Measurements from ENCODE around the gene TIMP1.
"Not testable (repeated sequence)": the region's sequence is repeated elsewhere in the genome, so short reads cannot be mapped to it uniquely, and the experiment has no call there.

The TIMP1 gene

DNA sequence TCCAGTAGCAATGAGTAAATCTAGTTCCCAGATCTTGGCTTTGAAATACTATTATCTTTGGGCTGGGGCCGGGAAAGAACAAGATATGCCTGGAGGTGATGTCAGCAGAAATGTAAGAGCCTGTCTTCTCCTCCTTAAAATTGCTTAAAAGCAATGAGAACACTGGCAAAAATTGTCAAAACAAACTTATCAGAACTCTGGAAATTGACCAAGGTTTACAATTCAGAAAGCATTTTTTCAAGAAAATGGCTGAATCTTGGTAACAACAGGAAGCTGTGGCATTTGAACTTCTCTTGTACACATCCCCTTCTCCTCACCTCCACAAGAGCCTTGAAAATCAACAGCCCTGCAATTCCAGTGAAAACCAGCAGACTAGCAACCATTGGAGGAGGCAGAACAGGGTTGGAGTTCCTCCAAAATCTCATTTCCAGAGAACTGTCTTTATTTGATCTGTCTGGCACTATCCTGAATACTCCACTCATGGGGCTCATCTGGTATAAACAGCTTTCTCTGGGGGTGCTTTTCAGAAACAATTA lies 13.5 kb downstream of the TIMP1 start:
- no peak for TF ChIP-seq CTCF (IDR thresholded peaks at IDR 0.05; ENCODE audit: poor library complexity, severe bottlenecking)
- H3K4me1 ChIP-seq (ENCODE audit: insufficient read depth, poor library complexity, severe bottlenecking), result no peaks in the 10 kb centered on the region
- H3K36me3 ChIP-seq (ENCODE audit: low read depth), result no peaks in the 10 kb centered on the region
- no peak overlapping the region for H3K4me3 ChIP-seq (ENCODE audit: severe bottlenecking)
- H3K27me3 ChIP-seq (ENCODE audit: insufficient read depth, poor library complexity, severe bottlenecking), result no peaks in the 10 kb centered on the region
- H3K27ac ChIP-seq (ENCODE audit: poor library complexity, severe bottlenecking), result no peak overlapping the region
- no peaks in the 10 kb centered on the region for H3K9me3 ChIP-seq (ENCODE audit: severe bottlenecking)
- ATAC-seq (ENCODE audit: low read depth), result no peak
- DNase-seq (ENCODE audit: low spot score), result no peak

GRCh38 chrX:47596256-47596655 lies 14.0 kb downstream of the TIMP1 start:
- Histone ChIP-seq H3K27me3 (ENCODE audit: insufficient read depth, poor library complexity, severe bottlenecking) (no peaks in the 10 kb centered on the region), H3K4me1 (ENCODE audit: insufficient read depth, poor library complexity, severe bottlenecking) (no peaks in the 10 kb centered on the region), H3K9me3 (ENCODE audit: severe bottlenecking) (no peaks in the 10 kb centered on the region), H3K27ac (ENCODE audit: poor library complexity, severe bottlenecking) (no peak overlapping the region), H3K36me3 (ENCODE audit: low read depth) (no peaks in the 10 kb centered on the region), H3K4me3 (ENCODE audit: severe bottlenecking) (no peak overlapping the region)
- no peak for DNase-seq (ENCODE audit: low spot score)
- ATAC-seq (ENCODE audit: low read depth), result no peak
- TF ChIP-seq CTCF (IDR thresholded peaks at IDR 0.05; ENCODE audit: poor library complexity, severe bottlenecking), result no peak

DNA sequence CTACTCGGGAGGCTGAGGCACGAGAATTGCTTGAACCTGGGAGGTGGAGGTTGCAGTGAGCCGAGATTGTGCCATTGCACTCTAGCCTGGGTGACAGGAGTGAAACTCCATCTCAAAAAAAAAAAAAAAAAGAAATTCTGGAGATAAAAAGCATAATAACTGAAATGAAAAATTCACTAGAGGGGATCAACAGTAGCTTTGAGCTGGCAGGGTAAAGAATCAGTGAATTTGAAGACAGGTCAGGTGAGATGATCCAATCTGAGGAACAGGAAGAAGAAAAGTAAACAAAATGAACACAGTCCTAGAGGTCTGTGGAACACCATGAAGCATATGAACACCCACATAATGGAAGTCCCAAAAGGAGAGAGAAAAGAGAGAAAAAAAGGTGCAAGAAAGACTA lies 15.0 kb downstream of the TIMP1 start:
- no peaks in the 10 kb centered on the region for H3K9me3 ChIP-seq (ENCODE audit: severe bottlenecking)
- H3K27ac ChIP-seq (ENCODE audit: poor library complexity, severe bottlenecking), result no peak overlapping the region
- ATAC-seq (ENCODE audit: low read depth), result no peak
- DNase-seq (ENCODE audit: low spot score), result no peak
- no peak overlapping the region for H3K4me3 ChIP-seq (ENCODE audit: severe bottlenecking)
- H3K27me3 ChIP-seq (ENCODE audit: insufficient read depth, poor library complexity, severe bottlenecking), result no peaks in the 10 kb centered on the region
- no peak for TF ChIP-seq CTCF (IDR thresholded peaks at IDR 0.05; ENCODE audit: poor library complexity, severe bottlenecking)
- H3K4me1 ChIP-seq (ENCODE audit: insufficient read depth, poor library complexity, severe bottlenecking), result no peaks in the 10 kb centered on the region
- H3K36me3 ChIP-seq (ENCODE audit: low read depth), result no peaks in the 10 kb centered on the region

DNA sequence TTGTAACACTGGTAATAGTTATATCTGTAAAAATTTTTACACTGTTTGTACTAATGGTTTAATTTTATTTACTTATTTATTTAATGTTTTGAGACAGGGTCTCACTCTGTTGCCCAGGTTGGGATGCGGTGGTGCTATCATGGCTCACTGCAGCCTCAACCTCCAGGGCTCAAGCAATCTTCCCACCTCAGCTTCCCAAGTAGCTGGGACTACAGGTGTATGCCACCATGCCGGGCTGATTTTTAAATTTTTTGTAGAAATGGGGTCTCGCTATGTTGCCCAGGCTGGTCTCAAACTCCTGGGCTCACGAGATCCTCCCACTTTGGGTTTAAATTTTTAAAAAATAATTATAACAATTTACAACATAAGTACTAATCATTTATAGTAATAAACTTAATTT lies 20.9 kb downstream of the TIMP1 start:
- H3K4me3 ChIP-seq (ENCODE audit: severe bottlenecking); H3K27ac ChIP-seq (ENCODE audit: poor library complexity, severe bottlenecking); ATAC-seq (ENCODE audit: low read depth): not testable (repeated sequence)

DNA sequence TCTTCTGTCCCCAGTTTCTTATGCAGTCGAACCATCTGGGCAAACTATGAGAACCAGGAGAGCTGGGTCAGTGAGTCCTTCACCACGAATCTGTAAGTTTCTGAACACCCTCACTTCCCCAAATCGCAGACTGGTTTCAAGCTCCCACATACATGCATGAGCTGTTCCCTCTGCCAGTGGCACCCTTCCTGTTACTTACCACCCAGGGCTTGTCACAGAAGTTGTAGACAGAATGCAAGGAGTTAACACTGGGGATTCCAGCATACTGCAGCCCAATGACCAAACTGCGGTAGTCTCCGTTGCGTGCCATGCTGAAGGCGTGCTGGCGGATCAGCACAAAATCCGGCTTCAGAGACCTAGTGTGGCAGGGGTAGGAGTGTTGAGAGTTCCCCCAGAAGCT lies 22.8 kb downstream of the TIMP1 start:
- Histone ChIP-seq H3K27ac (ENCODE audit: poor library complexity, severe bottlenecking) (no peak overlapping the region), H3K4me3 (ENCODE audit: severe bottlenecking) (no peak overlapping the region), H3K9me3 (ENCODE audit: severe bottlenecking) (no peaks in the 10 kb centered on the region), H3K27me3 (ENCODE audit: insufficient read depth, poor library complexity, severe bottlenecking) (no peaks in the 10 kb centered on the region), H3K36me3 (ENCODE audit: low read depth) (no peaks in the 10 kb centered on the region), H3K4me1 (ENCODE audit: insufficient read depth, poor library complexity, severe bottlenecking) (no peaks in the 10 kb centered on the region)
- no peak for TF ChIP-seq CTCF (IDR thresholded peaks at IDR 0.05; ENCODE audit: poor library complexity, severe bottlenecking)
- ATAC-seq (ENCODE audit: low read depth) (no peak), DNase-seq (ENCODE audit: low spot score) (no peak)

More for the DNA sequence above, 20.9 kb downstream of the TIMP1 start:
- not testable (repeated sequence) for H3K9me3 ChIP-seq (ENCODE audit: severe bottlenecking); H3K4me1 ChIP-seq (ENCODE audit: insufficient read depth, poor library complexity, severe bottlenecking); DNase-seq (ENCODE audit: low spot score); H3K36me3 ChIP-seq (ENCODE audit: low read depth); H3K27me3 ChIP-seq (ENCODE audit: insufficient read depth, poor library complexity, severe bottlenecking)

Data from RWPE2 (cell line).